ENCODE measurements around the gene ACTN1. TPM values are rescaled to one million over a fixed set of nuclear protein-coding genes. Genes with fewer than 3 reads are reported as not detected.

The ACTN1 gene
- total RNA-seq, 1 donor from 2014 or later, result 70.7 TPM

- H3K9ac ChIP-seq, result no peak overlapping the region
- TF ChIP-seq EZH2phosphoT487 (IDR thresholded peaks at IDR 0.05), result no peak
- TF ChIP-seq EZH2 (IDR thresholded peaks at IDR 0.05), result no peak
- no peak for TF ChIP-seq CTCF (IDR thresholded peaks at IDR 0.05)
- peaks cover 4% of the 10 kb centered on the region for H3K27me3 Mint-ChIP-seq (ENCODE audit: insufficient read depth, low read depth)
- no peaks in the 10 kb centered on the region for H3K4me1 ChIP-seq
- H3K4me3 Mint-ChIP-seq, result no peak overlapping the region
- H3F3A ChIP-seq (ENCODE audit: low read depth), result no peaks in the 10 kb centered on the region
- H3K4me1 Mint-ChIP-seq, result no peaks in the 10 kb centered on the region
- no peaks in the 10 kb centered on the region for H3K79me2 ChIP-seq (ENCODE audit: low read depth)
- no peak overlapping the region for H3K4me2 ChIP-seq
- no peaks in the 10 kb centered on the region for H3K9me3 Mint-ChIP-seq
- no peaks in the 10 kb centered on the region for H3K27me3 ChIP-seq
- H3K9me3 ChIP-seq (ENCODE audit: low read depth), result no peaks in the 10 kb centered on the region
- H2AFZ ChIP-seq (replicated peaks), result no peak overlapping the region
- no peak overlapping the region for H3K27ac Mint-ChIP-seq
- H3K27ac ChIP-seq, result no peak overlapping the region
- H3K4me3 ChIP-seq, result no peak overlapping the region
- no peak for DNase-seq (ENCODE audit: low spot score)
- no peaks in the 10 kb centered on the region for H4K20me1 ChIP-seq (ENCODE audit: low read depth)
- peaks cover 33% of the 10 kb centered on the region for H3K36me3 Mint-ChIP-seq
- no peaks in the 10 kb centered on the region for H3K36me3 ChIP-seq
Observed at GRCh38 chr14:68888883-68889282, 90.2 kb downstream of the ACTN1 start.

GRCh38 chr14:68888025-68888850 lies 90.9 kb downstream of the ACTN1 start:
- Histone ChIP-seq H4K20me1 (ENCODE audit: low read depth) (no peaks in the 10 kb centered on the region), H3K27me3 (no peaks in the 10 kb centered on the region), H3K4me3 (no peak overlapping the region), H3K79me2 (ENCODE audit: low read depth) (no peaks in the 10 kb centered on the region), H3K4me2 (no peak overlapping the region), H3K36me3 (no peaks in the 10 kb centered on the region), H3K4me1 (no peaks in the 10 kb centered on the region), H3K9me3 (ENCODE audit: low read depth) (no peaks in the 10 kb centered on the region), H3K27ac (no peak overlapping the region), H3F3A (ENCODE audit: low read depth) (no peaks in the 10 kb centered on the region), H2AFZ (replicated peaks) (no peak overlapping the region), H3K9ac (no peak overlapping the region)
- no peak overlapping the region for H3K4me3 Mint-ChIP-seq
- H3K9me3 Mint-ChIP-seq, result no peaks in the 10 kb centered on the region
- no peaks in the 10 kb centered on the region for H3K4me1 Mint-ChIP-seq
- DNase-seq (ENCODE audit: low spot score), result no peak
- peaks cover 33% of the 10 kb centered on the region for H3K36me3 Mint-ChIP-seq
- no peak overlapping the region for H3K27ac Mint-ChIP-seq
- TF ChIP-seq CTCF (IDR thresholded peaks at IDR 0.05), result no peak
- TF ChIP-seq EZH2phosphoT487 (IDR thresholded peaks at IDR 0.05), result no peak
- no peak for TF ChIP-seq EZH2 (IDR thresholded peaks at IDR 0.05)
- peaks cover 4% of the 10 kb centered on the region for H3K27me3 Mint-ChIP-seq (ENCODE audit: insufficient read depth, low read depth)

GRCh38 chr14:68886109-68886434 lies 93.0 kb downstream of the ACTN1 start:
- no peaks in the 10 kb centered on the region for H3K4me1 ChIP-seq
- H4K20me1 ChIP-seq (ENCODE audit: low read depth), result no peaks in the 10 kb centered on the region
- H3K27ac ChIP-seq, result no peak overlapping the region
- peaks cover 4% of the 10 kb centered on the region for H3K27me3 Mint-ChIP-seq (ENCODE audit: insufficient read depth, low read depth)
- peaks cover 38% of the 10 kb centered on the region for H3K36me3 Mint-ChIP-seq
- DNase-seq (ENCODE audit: low spot score), result no peak
- H3K4me1 Mint-ChIP-seq, result peaks cover 3% of the 10 kb centered on the region
- no peak overlapping the region for H3K4me3 ChIP-seq
- H2AFZ ChIP-seq (replicated peaks), result no peak overlapping the region
- no peaks in the 10 kb centered on the region for H3K9me3 ChIP-seq (ENCODE audit: low read depth)
- no peaks in the 10 kb centered on the region for H3K79me2 ChIP-seq (ENCODE audit: low read depth)
- H3K9me3 Mint-ChIP-seq, result no peaks in the 10 kb centered on the region
- no peaks in the 10 kb centered on the region for H3K36me3 ChIP-seq
- H3K9ac ChIP-seq, result no peak overlapping the region
- no peaks in the 10 kb centered on the region for H3K27me3 ChIP-seq
- no peak overlapping the region for H3K27ac Mint-ChIP-seq
- no peak overlapping the region for H3K4me2 ChIP-seq
- H3K4me3 Mint-ChIP-seq, result no peak overlapping the region
- no peak for TF ChIP-seq EZH2 (IDR thresholded peaks at IDR 0.05)
- TF ChIP-seq CTCF (IDR thresholded peaks at IDR 0.05), result no peak
- TF ChIP-seq EZH2phosphoT487 (IDR thresholded peaks at IDR 0.05), result no peak
- H3F3A ChIP-seq (ENCODE audit: low read depth), result no peaks in the 10 kb centered on the region
